ENCODE results near the gene DTNB.

GRCh38 chr2:25537526-25537925 lies 135.9 kb downstream of the DTNB start:
- TF ChIP-seq POLR2AphosphoS5 (IDR thresholded peaks at IDR 0.05; ENCODE audit: low read depth, low read length) (no peak), FOXP2 (optimal IDR thresholded peaks at IDR 0.05; ENCODE audit: borderline replicate concordance, extremely low read depth, extremely low read length, insufficient read depth) (no peak), TAF1 (IDR thresholded peaks at IDR 0.05; ENCODE audit: borderline replicate concordance, insufficient read depth, low read length) (no peak), SIN3A (IDR thresholded peaks at IDR 0.05; ENCODE audit: borderline replicate concordance, insufficient read depth, low read length) (no peak), REST (IDR thresholded peaks at IDR 0.05; ENCODE audit: insufficient read depth in 1 of 2, low read depth in 2 of 2, low read length in 2 of 2) (no peak)

Data from PFSK-1 (cell line).